Esophagus squamous epithelium (tissue), 5 donors: ENCODE results near the gene TRERF1. TPM values are rescaled to one million over a fixed set of nuclear protein-coding genes. Genes with fewer than 3 reads are reported as not detected.

ENCODE experiments used
- DNase-seq: peaks from one replicate; lab custom pipeline; 2025; lab: John Stamatoyannopoulos, UW
- H3K27ac ChIP-seq, 4 donors: fragments of 200-600 bp; sonication (generic); one replicate each; pipeline ENCODE4 v1.5.1; 2016 to 2019; ENCODE audit warnings: mild to moderate bottlenecking in 1 of 4
- H3K27me3 ChIP-seq, 4 donors: fragments of 200-600 bp; sonication (generic); 1 replicate in 3 of 4; 2 replicates in 1 of 4; pipeline versions ENCODE4 v1.5.1 to v1.6.0; 2017 to 2021; ENCODE audit warnings: antibody characterized with exemption in 1 of 4
- H3K36me3 ChIP-seq, 3 donors: fragments of 200-600 bp; sonication (generic); one replicate each; pipeline ENCODE4 v1.5.1; 2016 to 2019
- H3K4me1 ChIP-seq, 3 donors: fragments of 200-600 bp; sonication (generic); one replicate each; pipeline ENCODE4 v1.5.1; 2017 to 2019
- H3K4me3 ChIP-seq, 4 donors: fragments of 200-600 bp; sonication (generic); 1 replicate in 3 of 4; 2 replicates in 1 of 4; pipeline ENCODE4 v1.5.1; 2016 to 2019; ENCODE audit warnings: mild to moderate bottlenecking in 2 of 4, moderate library complexity in 1 of 4
- H3K9me3 ChIP-seq, 3 donors: fragments of 200-600 bp; sonication (generic); one replicate each; pipeline ENCODE4 v1.5.1; 2016 to 2019
- CTCF ChIP-seq, 6 experiments: fragments of 450-650 bp in 4 of 6; fragments of 200-600 bp in 2 of 6; sonication (generic) in 2 of 6; IDR thresholded peaks; one replicate each; pipeline ENCODE4 v1.5.1; 2016 to 2019; ENCODE audit warnings: antibody characterized with exemption in 6 of 6, mild to moderate bottlenecking in 4 of 6, moderate library complexity in 4 of 6
- POLR2A ChIP-seq, 4 donors: fragments of 450-650 bp; IDR thresholded peaks; one replicate each; pipeline ENCODE4 v1.6.1; 2017; ENCODE audit warnings: antibody characterized with exemption in 4 of 4, mild to moderate bottlenecking in 4 of 4, moderate library complexity in 3 of 4
- WGBS, 2 donors: methylation state at CpG; one replicate each; pipeline ENCODE4 v1.1.5; 2018; 5-methylcytosine and 5-hydroxymethylcytosine counted together
- intact Hi-C: fragments of 100-400 bp; cut with DNase I; formaldehyde crosslinking; loops from one replicate; pipeline ENCODE4 v1.15.0; 2022
- total RNA-seq, 4 donors: library from RNA; depleted of rRNA; stranded (reverse); fragments of >200 nt; gene quantifications; one replicate each; pipeline ENCODE4 v1.1.0, GENCODE V29; 2016
- donor health status: DM: yes; HTN: yes; CAD: no.

TRERF1 gene
- total RNA-seq, 4 donors from 2014 or later, result 5.5 to 13.8 (median 11.5) TPM

- H3K36me3 ChIP-seq, result no peaks in the 10 kb centered on the region
- intact Hi-C loops, result no loop called here
- no peak for DNase-seq
- H3K4me1 ChIP-seq, result no peaks in the 10 kb centered on the region
- no peak overlapping the region for H3K4me3 ChIP-seq
- TF ChIP-seq POLR2A (IDR thresholded peaks at IDR 0.05) (no peak), CTCF (IDR thresholded peaks at IDR 0.05) (no peak)
- H3K9me3 ChIP-seq, result no peaks in the 10 kb centered on the region
- 84% methylated on average over 9 of the region's 10 CpGs; no CpG with 5 or more reads in 1 of the 2 donors for WGBS, 2 donors
- H3K27ac ChIP-seq, result no peak overlapping the region
- no peaks in the 10 kb centered on the region for H3K27me3 ChIP-seq
Measured at GRCh38 chr6:42185597-42185996, 266.1 kb downstream of the TRERF1 start.

- Histone ChIP-seq H3K4me3 (no peak overlapping the region), H3K27me3 (peaks cover 0 to 1% (median 0%) of the 10 kb centered on the region in 4 donors), H3K9me3 (no peaks in the 10 kb centered on the region), H3K36me3 (no peaks in the 10 kb centered on the region), H3K4me1 (no peaks in the 10 kb centered on the region), H3K27ac (no peak overlapping the region)
- intact Hi-C loops, result no loop called here
- TF ChIP-seq POLR2A (IDR thresholded peaks at IDR 0.05) (no peak), CTCF (IDR thresholded peaks at IDR 0.05) (no peak)
- WGBS, 2 donors, result 73 to 92% methylated on average over 2 to 3 of the region's 4 CpGs
- DNase-seq, result no peak
Measured at GRCh38 chr6:42184475-42184874, 267.3 kb downstream of the TRERF1 start.

GRCh38 chr6:42182101-42182500 lies 269.6 kb downstream of the TRERF1 start:
- H3K36me3 ChIP-seq, result no peaks in the 10 kb centered on the region
- no peak for DNase-seq
- H3K4me3 ChIP-seq, result no peak overlapping the region
- TF ChIP-seq POLR2A (IDR thresholded peaks at IDR 0.05) (no peak), CTCF (IDR thresholded peaks at IDR 0.05) (no peak)
- H3K27me3 ChIP-seq, result peaks cover 0 to 19% (median 0%) of the 10 kb centered on the region in 4 donors
- H3K4me1 ChIP-seq, result no peaks in the 10 kb centered on the region
- WGBS, 2 donors, result 59 to 92% methylated on average over 5 of the region's 5 CpGs
- no peaks in the 10 kb centered on the region for H3K9me3 ChIP-seq
- intact Hi-C loops, result no loop called here
- H3K27ac ChIP-seq, result no peak overlapping the region

GRCh38 chr6:42179945-42180313 lies 271.8 kb downstream of the TRERF1 start:
- Histone ChIP-seq H3K9me3 (no peaks in the 10 kb centered on the region), H3K4me3 (no peak overlapping the region), H3K4me1 (no peaks in the 10 kb centered on the region), H3K27ac (no peak overlapping the region), H3K27me3 (peaks cover 0 to 19% (median 0%) of the 10 kb centered on the region in 4 donors), H3K36me3 (no peaks in the 10 kb centered on the region)
- intact Hi-C loops, result no loop called here
- 56 to 58% methylated on average over 3 of the region's 3 CpGs for WGBS, 2 donors
- no peak for DNase-seq
- TF ChIP-seq POLR2A (IDR thresholded peaks at IDR 0.05) (no peak), CTCF (IDR thresholded peaks at IDR 0.05) (no peak)

- Histone ChIP-seq H3K27me3 (peaks cover 0 to 19% (median 0%) of the 10 kb centered on the region in 4 donors), H3K27ac (no peak overlapping the region), H3K9me3 (no peaks in the 10 kb centered on the region), H3K36me3 (no peaks in the 10 kb centered on the region), H3K4me3 (no peak overlapping the region), H3K4me1 (no peaks in the 10 kb centered on the region)
- no peak for DNase-seq
- WGBS, 2 donors, result 89 to 92% methylated on average over 10 to 16 of the region's 20 CpGs
- TF ChIP-seq POLR2A (IDR thresholded peaks at IDR 0.05), result no peak
- no peak for TF ChIP-seq CTCF (IDR thresholded peaks at IDR 0.05)
- intact Hi-C loops, result no loop called here
Measured at GRCh38 chr6:42179261-42179944, 272.3 kb downstream of the TRERF1 start.
